HCT116 (cell line): Measurements from ENCODE around the gene MYCBP2. TPM values are rescaled to one million over a fixed set of nuclear protein-coding genes. Genes with fewer than 3 reads are reported as not detected.

ENCODE experiments used
- ATAC-seq: fragments of 200-7000 bp; cut with Tn5 transposase; 2 replicates; pipeline ENCODE4 v1.9.1; 2020; ENCODE audit warnings: mild to moderate bottlenecking, moderate library complexity
- BruUV-seq: library from RNA; stranded (reverse); fragments of 400-500 nt; replicated peaks from 2 replicates; lab custom pipeline; 2021; lab: Mats Ljungman, UMichigan
- CTCF ChIA-PET: fragments of 300-600 bp; sonication (Branson Sonifier 250); formaldehyde crosslinking; loops from one replicate; lab custom pipeline; 2021; ENCODE audit warnings: antibody characterized with exemption; lab: Charles Lee
- POLR2A ChIA-PET: fragments of 300-600, 350-600 bp; sonication (Branson Sonifier 250); formaldehyde crosslinking; loops from one replicate; lab custom pipeline; 2021; ENCODE audit warnings: antibody characterized with exemption; lab: Charles Lee
- RAD21 ChIA-PET, 2 experiments: fragments of 300-600 bp; sonication (Branson Sonifier 250); formaldehyde crosslinking; loops; one replicate each; lab custom pipeline; 2023; ENCODE audit warnings: low total read pairs in 2 of 2; ENCODE audit not compliant: uncharacterized antibody in 2 of 2, unreplicated experiment in 2 of 2, low non-redundant PET in 1 of 2; lab: Charles Lee
- DNase-seq: peaks from one replicate; pipeline ENCODE4 v3.0.0-alpha.2; 2010; ENCODE audit warnings: low read depth, low spot score
- H2AFZ ChIP-seq: fragments of 200-600 bp; shearing (Covaris generic), sonication (generic); 2 replicates; pipeline ENCODE4 v1.6.1; 2017; ENCODE audit warnings: low read depth, mixed run types, mixed read lengths, antibody characterized with exemption, low read length; ENCODE audit not compliant: poor library complexity, severe bottlenecking
- H3K27ac ChIP-seq: 2 replicates; pipeline ENCODE4 v1.5.1; 2012; ENCODE audit warnings: low read depth, low read length
- H3K27me3 ChIP-seq: fragments of 200-600 bp; sonication (generic); 2 replicates; pipeline ENCODE4 v1.6.1; 2016; ENCODE audit warnings: mixed run types, low read length, mixed read lengths; ENCODE audit not compliant: insufficient read depth
- H3K36me3 ChIP-seq, 2 experiments: fragments of 200-500 bp in 1 of 2; fragments of 200-600 bp in 1 of 2; sonication (Bioruptor generic) in 1 of 2; sonication (generic) in 1 of 2; 2 replicates each; pipeline versions ENCODE4 v1.5.1 to v1.6.1; 2014 to 2016; ENCODE audit warnings: low read length in 2 of 2, inconsistent platforms in 1 of 2, mixed read lengths in 1 of 2, mixed run types in 1 of 2; ENCODE audit not compliant: insufficient read depth in 2 of 2, control insufficient read depth in 1 of 2
- H3K4me1 ChIP-seq, 2 experiments: fragments of 200-600 bp in 1 of 2; sonication (generic) in 1 of 2; 2 replicates each; pipeline versions ENCODE4 v1.5.1 to v1.6.1; 2012 to 2017; ENCODE audit warnings: low read length in 2 of 2, inconsistent platforms in 1 of 2, mild to moderate bottlenecking in 1 of 2, mixed read lengths in 1 of 2, mixed run types in 1 of 2, moderate library complexity in 1 of 2; ENCODE audit not compliant: insufficient read depth in 2 of 2, control insufficient read depth in 1 of 2
- H3K4me2 ChIP-seq: fragments of 200-600 bp; sonication (generic); 2 replicates; pipeline ENCODE4 v1.6.1; 2017; ENCODE audit warnings: mixed run types, low read length, mixed read lengths
- H3K4me3 ChIP-seq, 2 experiments: fragments of 200-600 bp in 1 of 2; sonication (generic) in 1 of 2; replicated peaks in 1 of 2; 2 replicates each; pipeline ENCODE4 v1.5.1; 2011 to 2016; ENCODE audit warnings: low read length in 2 of 2, control low read depth in 1 of 2, low read depth in 1 of 2, mild to moderate bottlenecking in 1 of 2, mixed read lengths in 1 of 2, mixed run types in 1 of 2
- H3K79me2 ChIP-seq: fragments of 200-600 bp; sonication (generic); 2 replicates; pipeline ENCODE4 v1.6.1; 2017; ENCODE audit warnings: mild to moderate bottlenecking, mixed run types, low read length, moderate library complexity, mixed read lengths; ENCODE audit not compliant: insufficient read depth
- H3K9ac ChIP-seq: fragments of 200-600 bp; sonication (generic); 2 replicates; pipeline ENCODE4 v1.6.1; 2016; ENCODE audit warnings: low read length, mixed read lengths
- H3K9me2 ChIP-seq: fragments of 200-600 bp; sonication (generic), shearing (Covaris generic); 2 replicates; pipeline ENCODE4 v1.6.1; 2017; ENCODE audit warnings: mixed run types, mild to moderate bottlenecking, moderate library complexity; ENCODE audit not compliant: insufficient read depth
- H3K9me3 ChIP-seq, 2 experiments: fragments of 200-500 bp in 1 of 2; fragments of 200-600 bp in 1 of 2; sonication (Bioruptor generic) in 1 of 2; sonication (generic) in 1 of 2; 2 replicates each; pipeline ENCODE4 v1.6.1; 2014 to 2017; ENCODE audit warnings: low read length in 2 of 2, mixed read lengths in 2 of 2, inconsistent platforms in 1 of 2, low read depth in 1 of 2, mild to moderate bottlenecking in 1 of 2, mixed run types in 1 of 2, moderate library complexity in 1 of 2; ENCODE audit not compliant: control insufficient read depth in 1 of 2, insufficient read depth in 1 of 2
- H4K20me1 ChIP-seq: fragments of 200-600 bp; sonication (generic), shearing (Covaris generic); 2 replicates; pipeline ENCODE4 v1.6.1; 2017; ENCODE audit warnings: mixed run types, mild to moderate bottlenecking, moderate library complexity; ENCODE audit not compliant: insufficient read depth
- ATF3 ChIP-seq: IDR thresholded peaks from 2 replicates; pipeline ENCODE4 v1.6.1; 2012
- CBX3 ChIP-seq: IDR thresholded peaks from 2 replicates; pipeline ENCODE4 v1.6.1; 2012; ENCODE audit warnings: low read depth
- CEBPB ChIP-seq: IDR thresholded peaks from 2 replicates; pipeline ENCODE4 v1.6.1; 2012; ENCODE audit warnings: low read depth
- CTCF ChIP-seq, 3 experiments: fragments of 200-600 bp in 1 of 3; sonication (generic) in 1 of 3; IDR thresholded peaks in 2 of 3; conservative IDR thresholded peaks in 1 of 3; 2 replicates each; pipeline ENCODE4 v1.5.1; 2012 to 2017; ENCODE audit warnings: low read depth in 2 of 3, low read length in 2 of 3, antibody characterized with exemption in 1 of 3, borderline replicate concordance in 1 of 3, control low read depth in 1 of 3, mild to moderate bottlenecking in 1 of 3, mixed read lengths in 1 of 3, mixed run types in 1 of 3, moderate library complexity in 1 of 3; ENCODE audit not compliant: insufficient read depth in 1 of 3
- EZH2 ChIP-seq: fragments of 200-600 bp; sonication (generic); IDR thresholded peaks from 2 replicates; pipeline ENCODE4 v1.6.1; 2017; ENCODE audit warnings: antibody characterized with exemption, mixed run types
- FOSL1 ChIP-seq: IDR thresholded peaks from 2 replicates; pipeline ENCODE4 v1.6.1; 2012; ENCODE audit warnings: low read depth
- JUND ChIP-seq: IDR thresholded peaks from 2 replicates; pipeline ENCODE4 v1.6.1; 2012
- POLR2A ChIP-seq: IDR thresholded peaks from 2 replicates; pipeline ENCODE4 v1.7.0; 2011; ENCODE audit warnings: borderline replicate concordance; ENCODE audit not compliant: insufficient read depth, insufficient read length; ENCODE audit errors: extremely low read depth
- RAD21 ChIP-seq: IDR thresholded peaks from 2 replicates; pipeline ENCODE4 v1.6.1; 2012; ENCODE audit warnings: low read depth, mild to moderate bottlenecking
- REST ChIP-seq: IDR thresholded peaks from 2 replicates; pipeline ENCODE4 v1.6.1; 2012; ENCODE audit warnings: low read depth
- SP1 ChIP-seq: IDR thresholded peaks from 2 replicates; pipeline ENCODE4 v1.6.1; 2012; ENCODE audit warnings: low read depth
- TCF7L2 ChIP-seq: IDR thresholded peaks from 2 replicates; pipeline ENCODE4 v1.7.0; 2011; ENCODE audit warnings: borderline replicate concordance, inconsistent platforms; ENCODE audit not compliant: insufficient read depth, insufficient read length; ENCODE audit errors: extremely low read depth
- ZBTB33 ChIP-seq: IDR thresholded peaks from 2 replicates; pipeline ENCODE4 v1.6.1; 2011; ENCODE audit warnings: mild to moderate bottlenecking, low read length, moderate library complexity; ENCODE audit not compliant: insufficient replicate concordance; ENCODE audit errors: extremely low read depth
- intact Hi-C: fragments of 100-400 bp; cut with micrococcal nuclease; formaldehyde crosslinking; loops from 2 replicates; pipeline ENCODE4 v1.10.0; 2022
- total RNA-seq: library from RNA; stranded (reverse); gene quantifications from one replicate; pipeline ENCODE4 v1.2.1, GENCODE V29; 2021; ENCODE audit not compliant: unreplicated experiment

The MYCBP2 gene
- total RNA-seq, 1 experiment from 2014 or later = 48.5 TPM

- Histone ChIP-seq H3K9me3 (no peaks in the 10 kb centered on the region), H3K36me3 (peaks cover 13 to 17% of the 10 kb centered on the region in 2 experiments; a peak in 3 of 4 replicates), H3K4me2 (no peak overlapping the region), H3K4me1 (no peaks in the 10 kb centered on the region), H3K27ac (no peak overlapping the region), H3K9ac (no peak overlapping the region), H3K79me2 (no peaks in the 10 kb centered on the region), H2AFZ (no peak overlapping the region), H3K27me3 (no peaks in the 10 kb centered on the region), H4K20me1 (no peaks in the 10 kb centered on the region), H3K4me3 (no peak overlapping the region), H3K9me2 (no peaks in the 10 kb centered on the region)
- intact Hi-C loops = no loop called here
- TF ChIP-seq POLR2A (no peak), EZH2 (no peak), ZBTB33 (no peak), FOSL1 (no peak), TCF7L2 (no peak), JUND (no peak), CEBPB (no peak), RAD21 (no peak)
- no TSS peak for BruUV-seq
- ATAC-seq (no peak), DNase-seq (no peak)
- POLR2A ChIA-PET = no interaction called here
- RAD21 ChIA-PET = no interaction called here
- CTCF ChIA-PET = no interaction called here
Observed at GRCh38 chr13:77061362-77061761, 265.5 kb downstream of the MYCBP2 start.

- DNase-seq = no peak
- Histone ChIP-seq H3K36me3 (peaks cover 7 to 10% of the 10 kb centered on the region in 2 experiments; a peak in 2 of 4 replicates), H3K4me1 (no peaks in the 10 kb centered on the region), H3K27me3 (no peaks in the 10 kb centered on the region), H3K79me2 (no peaks in the 10 kb centered on the region), H4K20me1 (no peaks in the 10 kb centered on the region), H3K9me2 (no peaks in the 10 kb centered on the region), H3K9me3 (no peaks in the 10 kb centered on the region), H3K4me2 (no peak overlapping the region), H3K9ac (no peak overlapping the region), H2AFZ (no peak overlapping the region), H3K27ac (no peak overlapping the region), H3K4me3 (no peak overlapping the region)
- ChIA-PET POLR2A (no interaction called here), RAD21 (no interaction called here), CTCF (no interaction called here)
- no peak for ATAC-seq
- no TSS peak for BruUV-seq
- intact Hi-C loops = no loop called here
- no peak for TF ChIP-seq FOSL1
- TF ChIP-seq CTCF (IDR thresholded peaks at IDR 0.05 in 2 of 3, conservative IDR thresholded peaks at IDR 0.05 in 1 of 3; ENCODE audit: borderline replicate concordance in 1 of 3, insufficient read depth in 1 of 3, low read depth in 2 of 3, low read length in 2 of 3) = no peak
- TF ChIP-seq POLR2A = no peak
- TF ChIP-seq TCF7L2 = no peak
- TF ChIP-seq SP1 = no peak
- no peak for TF ChIP-seq CBX3
- TF ChIP-seq ATF3 = no peak
- TF ChIP-seq REST = no peak
Observed at GRCh38 chr13:77056886-77057285, 270.0 kb downstream of the MYCBP2 start.
